ENCODE results near the gene NBL1. TPM values are rescaled to one million over a fixed set of nuclear protein-coding genes. Genes with fewer than 3 reads are reported as not detected.

Gene NBL1
- 32.5 and 36.9 TPM in 2 replicates for total RNA-seq (2021)
- Bru-seq, nascent RNA: percentile 54 among the genes with signal in this experiment
- percentile 58 among the genes with signal in this experiment for BruChase-seq, experiment 1, labeled RNA remaining after a 2-hour chase
- BruChase-seq, experiment 2, labeled RNA remaining after a 6-hour chase: percentile 82 among the genes with signal in this experiment
- long read RNA-seq, transcript NBL1-202 (4 exons, 2,172 nt): major isoform, 51 of 63 reads
- long read RNA-seq, partial matches to known transcripts: 0 of 63 reads
- long read RNA-seq, other reads (novel, unspliced or antisense): 11 of 63 reads

GRCh38 chr1:19643602-19644394, at the start of gene NBL1:
NBL1 (plus strand) TSS chr1:19644311; CDS start chr1:19655031, 10,720 bp downstream.
- peaks cover 35% of the 10 kb centered on the region for H3K4me1 ChIP-seq (replicated peaks; ENCODE audit: insufficient read depth)
- intact Hi-C loops (cut with micrococcal nuclease; ENCODE audit: unreplicated experiment): no loop called here
- no peaks in the 10 kb centered on the region for H3K9me3 ChIP-seq (ENCODE audit: insufficient read depth, low read depth)
- no peaks in the 10 kb centered on the region for H3K36me3 ChIP-seq (ENCODE audit: low read depth)
- H3K79me2 ChIP-seq (ENCODE audit: low read depth): no peaks in the 10 kb centered on the region
- H3K9me2 ChIP-seq (ENCODE audit: insufficient read depth): no peaks in the 10 kb centered on the region
- peak within 1 kb of the TSS; percentile 66 for H3K4me3 ChIP-seq
- H2AFZ ChIP-seq: peak within 1 kb of the TSS; percentile 78
- peak within 1 kb of the TSS; percentile 86 for H3K4me2 ChIP-seq
- BruUV-seq (replicated peaks): TSS peak; percentile 36
- no peaks in the 10 kb centered on the region for H4K20me1 ChIP-seq (ENCODE audit: insufficient read depth)
- no peak for TF ChIP-seq EZH2 (IDR thresholded peaks at IDR 0.05; ENCODE audit: low read depth)
- TF ChIP-seq CTCF (conservative IDR thresholded peaks at IDR 0.05): no peak
- CTCF ChIA-PET: interaction anchor here (0.6 kb wide), 1 partner anchor 25 kb away, joined by 4 read pairs; no protein-coding TSS in a partner anchor
- H3K27me3 ChIP-seq (ENCODE audit: insufficient read depth, low read depth): no peaks in the 10 kb centered on the region
- no peak within 1 kb of the TSS for H3K27ac ChIP-seq
- peaks cover 13% of the 10 kb centered on the region; the same call in 1 of the 2 replicates for H3F3A ChIP-seq (ENCODE audit: insufficient read depth, low read depth)
- DNase-seq: peak in 1 of 2 experiments; percentile 45
- POLR2A ChIA-PET (ENCODE audit: unreplicated experiment): interaction anchor here (0.5 to 0.7 kb wide), 2 partner anchors 158 to 281 kb away, joined by 6 to 24 read pairs; partner anchors contain the start of gene CAPZB

- H3K36me3 ChIP-seq (ENCODE audit: low read depth): no peaks in the 10 kb centered on the region
- H3K4me1 ChIP-seq (replicated peaks; ENCODE audit: insufficient read depth): peaks cover 18% of the 10 kb centered on the region; the same call in 1 of the 2 replicates
- CTCF ChIA-PET: interaction anchor here (0.5 kb wide), 1 partner anchor 128 kb away, joined by 3 read pairs; no protein-coding TSS in a partner anchor
- peak overlapping the region; percentile 87 for H2AFZ ChIP-seq
- no peaks in the 10 kb centered on the region for H3K9me3 ChIP-seq (ENCODE audit: insufficient read depth, low read depth)
- no peak for DNase-seq
- peak overlapping the region; percentile 74 for H3K4me3 ChIP-seq
- BruUV-seq (replicated peaks): TSS peak; percentile 86
- POLR2A ChIA-PET (ENCODE audit: unreplicated experiment): interaction anchor here (0.6 to 0.7 kb wide), 3 partner anchors 28 to 933 kb away, joined by 3 to 8 read pairs (median 5); partner anchors contain the start of gene CAPZB
- H3K4me2 ChIP-seq: peak overlapping the region; percentile 95
- H3K9me2 ChIP-seq (ENCODE audit: insufficient read depth): no peaks in the 10 kb centered on the region
- TF ChIP-seq CTCF (conservative IDR thresholded peaks at IDR 0.05): no peak
- TF ChIP-seq EZH2 (IDR thresholded peaks at IDR 0.05; ENCODE audit: low read depth): no peak
- H3K27ac ChIP-seq: peak overlapping the region; percentile 84
- intact Hi-C loops (cut with micrococcal nuclease; ENCODE audit: unreplicated experiment): loop anchor here (2.0 to 5.0 kb wide), 3 partner anchors 51 to 147 kb away; partner anchors contain the start of gene CAPZB
- H3F3A ChIP-seq (ENCODE audit: insufficient read depth, low read depth): peaks cover 12% of the 10 kb centered on the region; the same call in 1 of the 2 replicates
- H4K20me1 ChIP-seq (ENCODE audit: insufficient read depth): no peaks in the 10 kb centered on the region
- H3K79me2 ChIP-seq (ENCODE audit: low read depth): peaks cover 43% of the 10 kb centered on the region
- no peaks in the 10 kb centered on the region for H3K27me3 ChIP-seq (ENCODE audit: insufficient read depth, low read depth)
Measured at GRCh38 chr1:19596065-19596713, 47.9 kb upstream of the NBL1 start.

All from PC-9 (cell line).